HG03565 (cell line): Measurements from ENCODE around the gene PROK2.

ENCODE experiments used
- ATAC-seq: cut with Tn5 transposase; IDR thresholded peaks from one replicate; pipeline ENCODE4 v1.9.1; 2021; ENCODE audit warnings: mild to moderate bottlenecking, moderate library complexity; ENCODE audit not compliant: unreplicated experiment

The PROK2 gene

GRCh38 chr3:71751602-71752001, 33.3 kb downstream of the PROK2 start:
- ATAC-seq = no peak

DNA sequence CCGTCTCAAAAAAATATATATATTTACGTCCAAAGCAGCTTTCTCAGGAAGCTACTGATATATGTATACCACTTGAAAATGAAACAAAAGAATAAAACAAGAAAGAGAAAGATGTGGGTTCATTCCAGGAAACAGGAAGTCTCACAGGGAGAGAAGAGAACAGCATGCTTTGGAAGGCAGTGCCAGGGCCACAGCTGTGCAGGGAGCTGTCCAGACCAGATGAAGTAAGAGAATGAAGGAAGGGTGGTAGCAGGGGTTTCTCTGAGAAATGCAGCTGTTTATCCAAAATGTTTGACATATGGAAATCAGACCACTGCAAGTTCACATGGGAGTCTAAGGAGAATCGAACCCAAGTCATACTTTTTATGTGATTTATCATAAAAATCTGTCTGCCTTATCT, 40.2 kb downstream of the PROK2 start:
- no peak for ATAC-seq

- no peak for ATAC-seq
Measured at GRCh38 chr3:71742621-71743020, 42.3 kb downstream of the PROK2 start.

DNA sequence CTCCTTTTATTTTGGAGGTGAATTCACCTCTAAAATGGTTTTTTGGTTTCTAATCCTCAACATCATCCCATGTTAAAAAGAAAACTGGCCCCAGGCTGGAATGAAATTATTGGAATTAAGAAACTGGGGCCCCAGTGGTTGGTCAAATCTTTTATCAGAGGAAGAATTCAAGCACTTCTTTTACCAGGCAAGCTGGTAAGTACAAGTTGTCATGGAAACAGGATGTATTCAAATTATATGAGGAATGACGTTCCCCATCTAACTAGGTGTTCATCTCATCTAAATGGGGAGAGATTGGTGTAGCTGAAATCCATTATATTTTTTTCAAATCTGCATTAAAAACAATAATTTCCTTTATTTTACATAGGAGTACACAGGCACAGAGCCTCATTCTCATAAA, 50.1 kb downstream of the PROK2 start:
- ATAC-seq = no peak

- ATAC-seq = no peak
Measured at GRCh38 chr3:71733319-71733718, 51.6 kb downstream of the PROK2 start.

GRCh38 chr3:71732637-71733036, 52.3 kb downstream of the PROK2 start:
- no peak for ATAC-seq

DNA sequence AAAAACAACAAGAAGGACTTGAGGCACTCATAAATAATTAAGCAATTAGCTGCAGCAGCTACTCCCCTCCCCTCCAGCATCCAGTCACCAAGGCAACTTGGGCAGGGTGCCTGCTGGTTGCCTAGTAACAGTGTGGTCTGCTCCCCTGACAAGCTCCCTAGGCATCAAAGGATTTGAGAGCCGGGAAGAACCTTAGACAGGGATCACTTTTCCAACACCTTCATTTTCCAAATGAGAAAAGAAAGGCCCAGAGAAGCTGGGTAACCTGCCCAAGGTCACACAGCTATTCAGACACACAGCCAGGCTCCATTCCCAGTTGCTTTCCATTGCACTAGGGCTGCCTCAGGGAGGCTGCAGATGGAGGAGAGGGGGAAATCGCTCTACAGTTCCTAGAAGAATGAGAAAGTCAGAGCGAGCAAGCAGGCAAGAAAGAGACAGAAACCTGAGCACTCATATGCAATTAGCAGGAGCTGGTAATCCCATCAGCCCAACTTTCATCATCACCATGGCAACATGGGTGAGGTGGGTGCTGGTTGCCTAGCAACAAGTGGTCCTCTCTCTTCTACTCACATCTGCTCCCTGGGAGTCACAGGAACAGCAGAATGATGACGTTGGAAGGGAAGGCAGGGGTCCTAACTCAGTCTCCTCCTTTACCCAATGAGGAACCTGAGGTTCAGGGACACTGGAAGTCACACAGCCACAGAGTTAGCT, 56.2 kb downstream of the PROK2 start:
- no peak for ATAC-seq

GRCh38 chr3:71726146-71726545, 58.8 kb downstream of the PROK2 start:
- ATAC-seq = no peak

DNA sequence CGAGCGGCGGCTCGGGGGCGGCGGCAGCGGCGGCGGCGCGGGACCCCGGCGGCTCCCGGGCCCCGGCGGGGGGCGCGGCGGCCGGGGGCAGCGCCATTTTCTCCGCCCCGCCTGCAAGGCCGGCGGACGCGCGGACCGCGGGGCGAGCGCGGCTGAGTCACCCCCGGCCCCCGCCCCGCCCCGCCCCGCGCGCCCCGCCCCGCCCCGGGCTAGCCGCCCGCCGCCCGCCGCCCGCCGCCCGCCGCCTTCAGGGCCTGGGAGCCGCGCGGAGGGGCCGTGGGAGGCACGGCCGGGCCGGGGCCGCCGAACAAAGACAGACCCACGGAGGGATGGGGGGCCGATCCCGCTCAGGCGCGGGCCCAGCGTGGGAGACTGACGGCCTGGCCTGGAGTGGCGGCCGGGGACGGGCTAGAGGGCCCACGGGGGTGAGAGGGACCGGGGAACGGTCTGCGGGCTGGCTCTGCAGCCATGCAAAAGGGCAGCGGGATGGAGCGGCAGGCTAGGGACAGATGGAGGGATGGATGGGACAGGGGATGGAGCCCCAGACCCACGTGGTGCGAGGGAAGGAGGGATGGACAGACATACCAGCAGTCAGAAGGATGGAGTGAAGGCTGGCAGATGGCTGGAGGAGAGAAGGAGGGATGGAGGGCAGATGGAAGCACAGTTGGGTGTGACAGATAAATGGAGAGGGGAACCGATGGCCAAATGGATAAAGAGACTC, 59.5 kb downstream of the PROK2 start, which contains the start of gene EIF4E3:
Gene EIF4E3 (minus strand): TSS at position 132 of the 721 bp plus-strand sequence. CDS start 35 bp downstream, at position 97.
- ATAC-seq = peak; percentile 33

DNA sequence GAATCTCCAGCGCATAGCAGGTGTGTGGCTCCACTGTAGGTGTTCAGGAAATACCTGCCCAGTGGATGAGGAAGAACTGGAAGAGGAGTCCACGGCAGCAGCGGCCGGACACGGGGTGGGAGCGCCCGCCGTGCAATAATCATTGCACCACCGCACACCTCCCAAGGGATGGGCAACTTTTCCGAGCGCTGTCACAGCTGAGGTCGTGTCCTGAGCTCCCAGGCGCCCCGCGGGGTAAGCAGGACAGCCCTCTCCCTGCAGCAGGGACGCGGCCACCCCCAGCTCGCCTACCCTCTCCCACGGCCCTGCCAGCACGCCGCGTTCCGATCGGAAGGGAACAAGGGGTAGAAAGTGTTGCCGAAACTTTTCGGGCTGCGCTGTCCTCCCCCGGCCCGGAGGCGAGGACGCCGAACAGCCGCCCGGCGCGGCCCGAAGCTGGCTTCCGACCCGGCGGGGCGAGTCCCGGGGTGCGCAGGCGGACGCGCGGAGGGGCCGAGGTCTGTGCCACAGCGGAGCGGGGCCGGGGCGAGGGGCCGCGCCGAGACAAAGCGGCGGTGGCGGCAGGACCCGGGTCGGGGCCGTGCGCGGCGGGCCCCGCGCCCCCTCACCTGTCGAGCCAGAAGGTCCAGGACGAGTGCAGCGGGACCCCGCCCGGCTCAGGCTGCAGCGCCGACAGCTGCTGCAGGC, 60.2 kb downstream of the PROK2 start:
- ATAC-seq = peak; percentile 32

DNA sequence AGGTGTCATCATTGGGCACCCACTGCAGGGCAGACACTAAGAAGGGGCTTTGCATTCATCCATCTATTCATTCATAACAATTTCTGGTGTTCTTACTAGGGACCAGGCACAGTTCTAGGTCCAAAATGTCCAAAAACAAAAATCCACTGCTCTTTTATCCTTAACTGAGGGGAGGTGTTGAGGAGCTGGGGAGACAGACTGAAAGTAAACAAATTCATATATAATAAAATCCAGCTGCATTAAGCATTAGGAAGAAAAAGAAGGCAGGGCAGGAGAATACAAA, 60.8 kb downstream of the PROK2 start:
- ATAC-seq = no peak

- ATAC-seq = peak; percentile 52
Measured at GRCh38 chr3:71723452-71724170, 61.3 kb downstream of the PROK2 start.

- ATAC-seq = no peak
Measured at GRCh38 chr3:71722693-71723092, 62.3 kb downstream of the PROK2 start.
